RPMI7951 (cell line): ENCODE measurements around the gene RBL1. TPM values are rescaled to one million over a fixed set of nuclear protein-coding genes. Genes with fewer than 3 reads are reported as not detected.
"Not testable (repeated sequence)": the region's sequence is repeated elsewhere in the genome, so short reads cannot be mapped to it uniquely, and the experiment has no call there.

Experiments used
- DNase-seq: peaks from one replicate; pipeline ENCODE4 v3.0.0-alpha.2; 2012; ENCODE audit warnings: low read depth
- total RNA-seq: library from RNA; depleted of rRNA; stranded (reverse); fragments of >200 nt; shearing (Covaris generic); gene quantifications from 2 replicates; pipeline ENCODE4 v1.2.3, GENCODE V29; 2014

The RBL1 gene
- total RNA-seq, 1 experiment from 2014 or later: 36.5 TPM

GRCh38 chr20:37075932-37076685 lies 19.7 kb downstream of the RBL1 start:
- no peak for DNase-seq

GRCh38 chr20:37072293-37073196 lies 23.3 kb downstream of the RBL1 start:
- no peak for DNase-seq

- peak; percentile 94 for DNase-seq
These were observed 24.3 kb downstream of the RBL1 start for GRCh38 chr20:37071481-37071911.

- not testable (repeated sequence) for DNase-seq
These were observed 26.2 kb downstream of the RBL1 start for GRCh38 chr20:37069563-37069962.

GRCh38 chr20:37066168-37066567 lies 29.6 kb downstream of the RBL1 start:
- DNase-seq: no peak

GRCh38 chr20:37055276-37055675 lies 40.5 kb downstream of the RBL1 start:
- DNase-seq: no peak

- DNase-seq: no peak
These were observed 42.4 kb downstream of the RBL1 start for GRCh38 chr20:37053230-37053950.

- no peak for DNase-seq
These were observed 52.5 kb downstream of the RBL1 start for GRCh38 chr20:37042986-37043972.

- DNase-seq: not testable (repeated sequence)
These were observed 56.4 kb downstream of the RBL1 start for GRCh38 chr20:37039366-37039765.

- no peak for DNase-seq
These were observed 63.7 kb downstream of the RBL1 start for GRCh38 chr20:37032077-37032476.

- DNase-seq: no peak
These were observed 75.2 kb downstream of the RBL1 start for GRCh38 chr20:37020636-37021035.

- not testable (repeated sequence) for DNase-seq
These were observed 83.2 kb downstream of the RBL1 start for GRCh38 chr20:37012631-37013030.

- DNase-seq: not testable (repeated sequence)
These were observed 83.9 kb downstream of the RBL1 start for GRCh38 chr20:37011858-37012257.

- DNase-seq: no peak
These were observed 84.7 kb downstream of the RBL1 start for GRCh38 chr20:37011147-37011546.

GRCh38 chr20:37007898-37008649 lies 87.7 kb downstream of the RBL1 start:
- DNase-seq: peak; percentile 15

- DNase-seq: not testable (repeated sequence)
These were observed 90.5 kb downstream of the RBL1 start for GRCh38 chr20:37005062-37005942.

- not testable (repeated sequence) for DNase-seq
These were observed 94.2 kb downstream of the RBL1 start for GRCh38 chr20:37001634-37002033.

- DNase-seq: not testable (repeated sequence)
These were observed 95.6 kb downstream of the RBL1 start for GRCh38 chr20:37000171-37000570.

GRCh38 chr20:36998652-36999051 lies 97.1 kb downstream of the RBL1 start:
- no peak for DNase-seq
